GM04504 (cell line): ENCODE results near the gene RTP4.
"Not testable (repeated sequence)": the region's sequence is repeated elsewhere in the genome, so short reads cannot be mapped to it uniquely, and the experiment has no call there.

Experiments used
- DNase-seq: peaks from one replicate; pipeline ENCODE4 v3.0.0-alpha.2; 2012; ENCODE audit warnings: low read depth

The RTP4 gene

GRCh38 chr3:187370051-187370450, 1.9 kb downstream of the RTP4 start:
- DNase-seq, result no peak

DNA sequence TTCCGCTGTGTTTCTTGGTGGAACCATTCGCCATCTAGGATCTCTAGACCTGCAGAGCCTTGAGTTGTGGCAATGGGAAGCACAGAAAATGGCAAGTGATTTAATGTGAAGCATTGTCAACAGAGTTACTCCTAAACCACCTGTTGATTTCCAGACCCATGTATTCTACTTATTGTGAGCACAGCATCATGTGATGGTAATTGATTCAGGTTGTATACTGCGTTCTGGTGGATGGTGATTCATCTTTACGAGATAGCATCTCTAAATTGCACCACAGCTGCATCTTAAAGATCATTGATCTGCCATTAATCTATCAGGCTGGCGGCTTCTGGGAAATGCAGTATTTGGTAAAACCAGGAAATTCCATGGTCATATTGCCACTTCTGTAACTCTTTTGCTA, 7.4 kb downstream of the RTP4 start:
- no peak for DNase-seq

DNA sequence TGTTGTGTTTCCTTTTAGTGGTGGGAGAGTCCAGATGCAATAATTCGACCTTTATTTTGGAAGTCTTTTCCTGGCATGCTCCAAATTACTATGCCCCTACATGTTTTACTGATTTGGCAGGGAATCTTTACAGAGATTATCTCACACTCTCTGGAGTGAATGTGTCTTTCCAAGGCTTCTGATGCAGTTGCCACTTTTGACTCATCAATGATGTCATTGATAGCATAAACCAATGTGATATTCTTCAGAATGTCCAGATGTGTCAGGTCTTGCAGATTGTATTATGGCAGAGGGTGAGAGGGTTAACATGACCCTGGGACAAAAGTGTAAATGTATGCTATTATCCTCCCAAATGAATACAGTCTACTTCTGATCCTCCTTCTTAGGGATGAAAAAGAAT, 9.7 kb downstream of the RTP4 start:
- no peak for DNase-seq

- no peak for DNase-seq
Measured at GRCh38 chr3:187382609-187383151, 14.5 kb downstream of the RTP4 start.

- no peak for DNase-seq
Measured at GRCh38 chr3:187383246-187383645, 15.1 kb downstream of the RTP4 start.

- no peak for DNase-seq
Measured at GRCh38 chr3:187385296-187385695, 17.1 kb downstream of the RTP4 start.

DNA sequence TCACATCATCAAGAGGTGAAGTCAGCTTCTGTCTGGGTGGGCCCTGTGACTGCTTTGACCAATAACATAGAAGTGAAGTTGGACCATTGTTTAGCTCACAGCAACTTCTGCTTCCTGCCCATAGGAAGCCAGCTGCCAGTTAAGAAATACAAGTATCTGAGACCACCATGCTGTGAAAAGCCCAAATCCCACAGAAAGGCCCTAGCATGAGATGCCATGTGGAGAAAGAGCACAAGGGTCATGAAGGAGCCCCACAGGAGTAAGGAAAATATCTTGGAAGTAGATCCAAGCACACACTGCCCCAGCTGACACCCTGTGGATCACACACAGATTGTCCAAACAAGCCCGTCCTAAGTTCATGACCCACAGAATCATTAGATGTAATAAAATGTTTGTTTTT, 28.5 kb downstream of the RTP4 start:
- DNase-seq, result no peak

DNA sequence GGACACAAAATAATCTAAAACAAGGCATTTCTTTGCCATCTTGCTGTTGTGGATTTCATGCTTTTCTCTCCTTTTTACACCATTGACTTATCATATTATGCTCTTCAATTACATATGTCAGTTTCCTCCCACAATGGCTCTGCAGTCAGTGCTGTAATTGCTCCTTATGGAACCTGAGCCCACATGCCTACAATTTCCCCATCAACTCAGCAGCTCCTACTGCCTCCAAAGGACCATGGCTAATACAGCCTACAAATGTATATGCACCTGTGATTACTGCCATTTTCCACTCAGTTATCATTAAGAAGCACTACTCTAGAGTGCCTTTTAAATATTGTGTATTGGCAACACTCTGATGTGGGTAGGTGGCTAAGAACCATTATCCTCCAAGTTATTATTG, 30.8 kb downstream of the RTP4 start:
- DNase-seq, result no peak

GRCh38 chr3:187400756-187401155, 32.6 kb downstream of the RTP4 start:
- DNase-seq, result no peak

GRCh38 chr3:187401856-187402255, 33.7 kb downstream of the RTP4 start:
- DNase-seq, result no peak

DNA sequence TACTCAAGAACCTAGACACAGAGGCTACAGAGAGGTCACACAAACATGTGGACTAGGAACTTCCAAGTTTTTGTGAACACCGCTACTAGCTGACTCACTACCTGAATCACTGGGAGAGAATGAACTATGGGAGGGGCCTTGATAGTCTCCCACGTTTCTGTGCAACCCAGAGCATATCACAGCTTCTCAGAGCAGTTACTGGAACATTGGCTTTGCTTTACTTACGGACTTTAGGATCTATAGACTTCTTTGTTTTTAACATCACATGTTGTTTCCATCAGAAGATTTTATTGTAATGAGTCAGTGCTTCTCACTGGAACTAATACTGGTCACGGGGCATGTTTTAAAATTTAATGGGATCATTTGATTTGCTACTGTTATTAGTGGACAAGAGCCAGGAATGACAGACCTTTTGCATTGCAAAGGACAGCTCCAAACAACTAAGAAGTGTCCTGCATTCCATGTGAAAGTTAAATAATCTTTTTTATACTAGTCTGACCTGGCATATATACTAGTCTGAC, 35.6 kb downstream of the RTP4 start:
- peak; percentile 98 for DNase-seq

- DNase-seq, result no peak
Measured at GRCh38 chr3:187406927-187407326, 38.7 kb downstream of the RTP4 start.

- not testable (repeated sequence) for DNase-seq
Measured at GRCh38 chr3:187411991-187412781, 44.0 kb downstream of the RTP4 start.
